GM08714 (cell line): ENCODE data around the gene TGFBR2.

Experiments used
- H3K4me3 ChIP-seq: fragments of 200-500 bp; sonication (Bioruptor generic); 2 replicates; pipeline ENCODE4 v1.5.1; 2014; ENCODE audit warnings: mild to moderate bottlenecking, low read length, inconsistent platforms
- ZNF274 ChIP-seq: IDR thresholded peaks from 2 replicates; pipeline ENCODE4 v1.6.1; 2012; ENCODE audit warnings: mild to moderate bottlenecking, low read depth, low read length

The TGFBR2 gene

DNA sequence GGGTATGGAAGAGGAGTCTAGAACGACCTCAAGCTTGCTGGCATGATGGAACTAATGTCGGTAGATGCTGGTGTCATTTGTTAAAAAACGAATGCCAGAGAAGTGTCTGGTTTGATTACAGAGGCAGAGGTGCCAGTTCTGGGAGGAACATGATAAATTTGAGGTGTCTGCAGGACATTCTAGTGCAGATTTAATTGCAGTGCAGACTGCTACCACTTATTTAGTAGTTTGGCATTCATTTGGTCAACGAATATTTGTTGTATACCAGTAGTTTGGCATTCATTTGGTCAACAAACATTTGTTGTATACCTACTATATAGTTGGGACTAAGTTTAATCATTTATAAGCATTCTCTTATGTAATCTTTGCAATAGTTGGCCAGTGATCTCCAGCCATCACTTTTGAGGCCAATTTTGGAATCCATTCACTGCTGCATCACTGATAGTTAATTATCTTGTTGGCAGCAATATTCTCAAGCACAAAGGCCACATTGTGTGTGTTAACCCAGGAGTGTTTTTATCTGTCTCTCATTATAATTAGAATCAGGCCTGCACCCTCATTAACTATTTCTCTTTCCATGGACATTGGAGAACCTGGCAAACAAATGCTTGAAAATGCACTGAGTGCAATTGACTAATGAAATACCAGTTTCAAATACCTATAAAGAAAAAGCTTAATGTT is 19.5 kb upstream of the TGFBR2 start:
- no peak for TF ChIP-seq ZNF274
- H3K4me3 ChIP-seq: no peak overlapping the region

DNA sequence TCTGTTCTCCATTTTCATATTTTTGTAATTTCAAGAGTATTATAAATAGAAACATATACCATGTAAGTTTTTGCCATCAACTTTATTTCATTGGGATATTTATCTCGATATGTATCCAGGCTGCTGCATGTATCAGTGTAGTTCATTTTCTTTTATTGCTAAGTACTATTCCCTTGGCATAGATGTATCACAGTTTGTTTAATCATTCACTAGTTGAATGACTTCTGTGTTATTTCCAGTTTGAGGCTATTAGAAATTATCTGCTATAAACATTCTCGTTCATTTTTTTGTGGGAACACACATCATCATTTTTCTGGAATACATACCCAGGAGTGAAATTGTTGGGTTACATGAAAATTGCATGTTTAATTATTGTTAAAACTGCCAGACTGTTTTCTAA is 18.5 kb upstream of the TGFBR2 start:
- no peak for TF ChIP-seq ZNF274

DNA sequence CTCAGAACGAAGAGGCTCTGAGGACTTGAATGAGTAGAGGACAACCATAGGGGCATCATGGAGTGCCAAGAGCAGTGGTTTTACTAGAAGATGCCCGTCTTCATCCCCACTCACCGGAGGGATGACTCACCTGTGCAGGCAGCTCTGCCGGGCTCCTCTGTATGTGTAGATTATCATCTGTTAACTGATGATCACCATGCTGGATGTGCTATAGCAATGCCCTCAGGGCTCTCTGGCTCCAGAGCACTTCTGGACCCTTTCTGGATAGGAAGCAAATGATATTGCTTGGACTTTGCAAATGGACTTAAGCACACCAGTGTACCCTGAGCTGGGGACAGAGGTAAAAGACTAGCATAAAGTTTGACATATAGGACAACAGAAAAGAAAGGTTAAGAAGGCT is 10.2 kb upstream of the TGFBR2 start:
- TF ChIP-seq ZNF274: no peak

More for the DNA sequence above, 18.5 kb upstream of the TGFBR2 start:
- no peak overlapping the region for H3K4me3 ChIP-seq

DNA sequence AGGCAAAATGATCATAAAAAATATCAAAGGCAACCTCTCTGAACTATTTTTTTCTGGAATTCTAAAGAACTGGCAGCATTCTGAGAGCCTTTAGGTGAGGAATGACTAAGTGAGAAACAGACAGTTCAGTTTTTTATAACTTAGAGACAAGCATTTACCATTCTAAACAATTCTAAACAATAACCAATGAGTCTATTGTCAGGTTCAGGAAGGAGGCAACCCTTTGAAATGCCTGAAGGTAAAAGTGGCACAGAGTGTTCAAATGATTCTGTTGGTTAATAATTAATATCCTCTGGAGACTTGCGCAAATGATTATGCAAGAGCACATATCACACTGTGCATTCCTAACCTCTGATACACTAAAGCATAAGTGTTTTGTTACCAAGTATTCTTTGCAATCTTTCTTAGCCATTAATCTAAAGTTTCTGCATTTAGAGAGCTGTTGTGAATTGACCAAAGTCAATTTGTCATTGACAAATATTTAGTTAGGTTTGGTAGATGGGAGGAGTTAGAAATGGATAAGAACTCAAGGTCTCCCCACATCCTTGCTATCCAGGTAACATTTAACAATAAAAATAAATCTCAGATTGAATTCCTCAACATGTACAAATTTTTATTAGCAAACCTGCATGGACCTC is 9.2 kb upstream of the TGFBR2 start:
- TF ChIP-seq ZNF274: no peak
- no peak overlapping the region for H3K4me3 ChIP-seq

More for the DNA sequence above, 10.2 kb upstream of the TGFBR2 start:
- no peak overlapping the region for H3K4me3 ChIP-seq

DNA sequence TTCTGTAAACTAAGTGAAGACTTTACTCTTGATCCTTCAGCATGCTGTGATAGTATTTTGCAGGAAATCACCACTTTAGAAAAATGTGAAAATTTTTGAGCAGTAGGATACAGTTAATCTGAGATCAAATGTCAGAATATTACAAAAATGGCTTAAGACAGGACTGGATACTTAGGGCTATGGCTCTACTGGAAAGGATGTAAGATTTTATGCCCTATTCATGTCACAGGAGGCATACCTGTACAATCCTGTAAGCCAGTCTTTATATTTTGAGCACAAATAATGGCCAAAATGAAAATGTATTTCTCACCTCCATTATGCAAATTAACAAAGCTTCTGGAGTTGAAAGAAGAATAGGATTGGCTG is 8.6 kb upstream of the TGFBR2 start:
- no peak for TF ChIP-seq ZNF274
- no peak overlapping the region for H3K4me3 ChIP-seq

DNA sequence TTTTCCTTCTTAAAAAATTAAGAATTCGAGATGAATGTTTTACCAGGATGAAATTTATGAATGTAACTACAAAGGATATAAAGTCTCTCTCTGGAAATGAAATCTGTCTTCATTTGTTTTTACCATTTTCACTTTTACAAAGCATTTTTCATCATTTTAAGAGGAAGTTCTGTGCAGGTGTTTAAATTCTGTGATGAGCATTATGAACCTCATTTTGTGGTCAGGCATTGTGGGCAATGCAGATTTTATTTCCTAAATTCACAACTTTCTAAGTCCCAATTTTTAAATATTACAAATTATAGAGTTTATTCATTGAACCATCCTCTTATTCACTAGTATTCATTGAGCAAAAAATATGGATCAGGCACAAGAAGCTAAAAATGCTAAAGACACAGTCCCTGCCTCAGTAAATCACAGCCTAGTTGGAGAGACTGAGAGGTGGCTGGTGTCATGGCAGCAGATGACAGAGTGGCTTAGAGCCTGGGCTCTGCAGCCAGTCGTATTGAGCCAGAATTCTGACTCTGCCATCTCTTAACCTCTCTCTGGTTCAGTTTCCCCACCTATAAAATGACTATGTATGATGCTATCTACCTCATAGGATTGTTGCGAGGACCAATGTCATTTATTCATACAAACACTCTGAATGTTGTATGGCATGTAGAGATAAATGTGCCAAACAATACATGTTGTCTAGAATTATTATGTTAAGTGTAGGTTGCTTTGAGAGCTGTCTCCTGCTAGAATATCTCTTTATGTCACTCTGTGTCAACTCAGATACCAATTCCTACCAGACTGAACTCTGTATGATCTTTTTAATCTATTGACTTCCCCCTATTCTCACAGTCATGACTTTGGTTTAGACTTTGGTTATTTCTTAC is 7.5 kb upstream of the TGFBR2 start:
- no peak for TF ChIP-seq ZNF274

DNA sequence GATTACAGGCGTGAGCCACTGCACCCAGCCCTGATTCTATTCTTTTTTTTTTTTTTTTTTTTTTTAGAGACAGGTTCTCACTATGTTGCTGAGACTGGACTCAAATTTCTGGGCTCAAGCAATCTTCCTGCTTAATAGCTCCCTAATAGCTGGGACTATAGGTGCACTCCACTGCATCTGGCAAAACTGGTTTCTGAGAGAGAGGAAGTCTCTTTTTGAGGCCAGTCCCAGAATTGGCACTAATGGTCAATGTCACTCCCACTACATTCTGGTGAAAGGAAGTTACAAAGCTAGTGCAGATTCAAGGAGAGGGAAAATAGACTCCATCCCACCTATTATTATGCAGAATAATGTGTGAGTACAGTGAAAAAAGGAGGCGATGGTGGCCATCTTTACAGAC is 5.8 kb upstream of the TGFBR2 start:
- TF ChIP-seq ZNF274: no peak
- no peak overlapping the region for H3K4me3 ChIP-seq

More for the DNA sequence above, 7.5 kb upstream of the TGFBR2 start:
- H3K4me3 ChIP-seq: no peak overlapping the region

DNA sequence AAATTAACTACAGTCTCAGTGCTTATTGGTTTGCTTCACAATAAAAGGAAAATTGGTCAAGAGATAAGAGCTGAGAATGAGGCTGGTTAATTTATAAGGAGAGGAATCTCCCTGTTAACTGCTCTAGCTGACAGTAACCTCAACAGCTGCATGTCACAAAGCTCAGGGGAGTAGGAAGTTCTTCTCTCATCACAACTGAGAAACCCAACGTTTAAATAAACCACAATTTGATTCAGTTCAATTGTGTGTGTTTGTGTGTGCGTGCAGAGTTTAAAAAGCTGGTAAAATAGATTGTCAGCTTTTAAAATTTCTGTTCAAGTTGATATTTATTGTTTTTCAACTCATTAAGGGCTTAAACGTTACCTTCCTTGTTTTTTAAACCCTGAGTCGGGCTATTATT is 3.5 kb upstream of the TGFBR2 start:
- no peak for TF ChIP-seq ZNF274
- no peak overlapping the region for H3K4me3 ChIP-seq

DNA sequence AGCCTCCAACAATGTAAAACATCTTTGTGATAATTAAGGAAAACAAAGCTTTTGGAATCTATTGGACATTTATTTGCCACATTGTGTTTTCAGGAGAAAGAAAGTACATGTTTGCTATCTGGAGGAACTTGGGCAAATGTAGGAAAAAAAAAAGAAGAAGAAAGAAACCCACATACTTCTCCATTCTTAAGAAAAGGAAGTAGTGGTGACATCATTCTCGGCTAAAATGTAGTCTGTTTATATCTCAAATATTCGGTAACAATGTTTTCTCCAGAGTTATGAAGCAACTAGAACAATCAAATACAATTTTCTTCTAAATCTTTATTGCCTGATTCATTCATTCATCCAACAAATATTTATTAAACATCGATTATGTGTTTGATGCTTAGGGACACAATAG is 2.3 kb upstream of the TGFBR2 start:
- H3K4me3 ChIP-seq: no peak overlapping the region
- no peak for TF ChIP-seq ZNF274

DNA sequence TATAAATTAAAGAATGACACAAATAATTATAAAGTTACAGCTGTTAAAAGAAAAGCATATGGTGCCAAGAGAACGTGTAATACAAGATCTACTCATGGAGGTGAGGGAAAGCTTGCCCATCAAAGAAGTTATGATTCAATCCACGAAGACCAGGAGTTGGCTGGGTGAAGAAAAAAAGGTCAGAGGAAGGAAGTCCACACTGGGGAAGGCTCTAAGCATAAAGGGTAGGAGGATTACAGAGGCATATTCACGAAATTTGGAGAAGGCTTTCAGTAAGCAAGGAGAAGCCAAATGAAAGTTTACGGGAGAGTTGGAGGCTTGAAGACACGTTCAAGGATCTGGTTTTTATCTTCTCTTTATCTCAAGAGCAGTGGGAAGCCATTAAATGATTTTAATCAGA is 1.8 kb upstream of the TGFBR2 start:
- no peak overlapping the region for H3K4me3 ChIP-seq
- no peak for TF ChIP-seq ZNF274

DNA sequence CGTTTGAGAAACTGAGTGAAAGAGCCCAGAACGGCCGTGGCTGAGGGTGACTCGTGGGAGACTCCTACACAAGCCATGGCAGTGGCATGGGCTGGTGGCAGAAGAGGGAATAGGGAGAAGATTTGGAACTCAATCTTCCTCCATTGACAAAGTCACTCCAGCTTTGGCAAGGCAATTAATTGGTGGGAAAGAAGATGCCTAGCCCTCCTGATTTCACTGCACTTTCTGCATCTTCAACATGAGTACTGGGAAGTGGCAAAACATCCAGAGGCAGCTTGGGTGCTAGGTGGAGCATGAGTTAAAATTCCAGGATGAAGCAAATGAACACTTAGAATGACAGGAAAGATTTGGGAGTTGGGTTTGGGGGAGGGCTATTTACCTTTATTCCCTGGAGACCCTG is 1.4 kb upstream of the TGFBR2 start:
- H3K4me3 ChIP-seq: no peak overlapping the region
- no peak for TF ChIP-seq ZNF274

DNA sequence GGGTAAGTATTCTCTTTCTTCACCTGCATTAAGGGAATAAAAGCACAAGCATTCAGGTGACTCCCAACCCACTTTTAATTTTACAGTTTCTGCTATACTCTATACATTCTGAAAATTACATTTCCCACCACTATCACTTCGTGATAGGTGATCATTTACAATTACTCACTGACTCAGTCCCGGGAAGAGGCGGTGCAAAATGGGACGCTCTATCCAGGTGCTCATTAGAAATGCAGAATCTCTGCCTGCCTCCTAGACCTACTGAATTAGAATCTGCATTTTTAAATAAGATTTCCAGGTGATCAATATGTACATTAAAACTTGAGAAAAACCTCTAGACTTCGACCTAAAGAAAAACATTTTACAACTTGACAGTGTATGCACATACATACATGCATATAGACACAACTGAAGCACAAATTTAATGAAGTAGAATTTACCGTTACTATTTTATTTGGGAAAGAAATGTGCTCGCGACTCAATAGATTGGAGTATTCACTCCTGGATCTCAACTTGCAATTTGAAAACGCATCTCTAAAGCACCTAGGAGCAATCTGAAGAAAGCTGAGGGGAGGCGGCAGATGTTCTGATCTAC is 598 bp upstream of the TGFBR2 start:
- H3K4me3 ChIP-seq: peak overlapping the region; percentile 75
- TF ChIP-seq ZNF274: no peak

DNA sequence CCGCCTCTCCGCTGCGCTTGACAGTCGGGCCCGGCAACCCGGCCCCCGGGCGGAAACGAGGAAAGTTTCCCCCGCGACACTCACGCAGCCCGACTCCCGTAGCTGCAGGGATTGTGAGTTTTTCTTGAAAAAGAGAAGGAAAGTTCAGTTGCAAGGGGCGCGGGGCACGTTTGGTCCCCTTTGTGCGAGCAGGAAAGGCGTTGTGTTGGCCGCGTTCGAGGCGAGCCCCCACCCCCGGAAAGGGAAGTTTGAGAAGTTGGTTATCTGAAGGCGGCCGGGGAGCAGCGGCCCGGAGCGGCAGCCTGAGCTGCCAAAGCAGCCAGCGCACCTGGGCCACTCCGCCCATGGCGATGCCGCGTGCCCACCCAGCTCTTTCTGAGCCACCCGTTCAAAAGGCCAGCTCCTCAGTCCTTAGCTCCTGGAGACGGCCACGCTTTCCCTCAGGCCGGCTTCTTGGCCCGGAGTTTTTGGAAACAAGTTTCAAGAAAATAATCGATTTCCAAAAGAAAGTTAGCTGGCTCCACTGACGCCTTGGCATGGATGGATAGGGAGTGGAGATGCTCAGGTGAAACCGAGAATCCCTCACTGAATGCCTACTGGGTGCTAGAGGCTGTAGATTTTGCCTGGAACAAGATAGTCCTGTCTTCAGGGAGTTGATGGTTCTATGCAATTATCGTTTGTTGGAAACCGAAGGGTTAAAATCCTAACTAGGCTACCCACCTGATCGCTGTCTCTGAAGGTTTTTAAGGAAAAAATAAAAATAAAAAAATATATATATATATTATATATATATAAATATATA is 832 bp downstream of the TGFBR2 start:
- peak overlapping the region; percentile 75 for H3K4me3 ChIP-seq
- TF ChIP-seq ZNF274: no peak

DNA sequence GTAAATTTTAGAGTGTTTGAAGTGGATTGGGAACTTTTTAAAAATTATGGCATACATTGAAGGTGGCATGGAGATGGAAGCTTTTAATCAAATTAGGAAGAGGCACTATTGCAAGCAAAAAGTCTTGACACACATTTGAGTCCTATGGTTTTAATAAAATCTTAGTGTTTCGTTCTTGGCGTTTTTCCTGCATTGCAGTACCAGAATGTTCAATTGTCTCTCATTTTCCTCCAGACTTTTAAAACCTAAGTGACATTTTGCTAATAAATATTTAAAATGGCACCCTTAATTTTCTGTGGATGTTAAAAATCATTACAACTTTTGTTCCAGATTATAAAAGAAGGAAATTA is 2.2 kb downstream of the TGFBR2 start:
- no peak overlapping the region for H3K4me3 ChIP-seq

More for the DNA sequence above, 2.2 kb downstream of the TGFBR2 start:
- TF ChIP-seq ZNF274: no peak
